GM12878 (cell line): Measurements from ENCODE around the gene TTYH3. TPM values are rescaled to one million over a fixed set of nuclear protein-coding genes. Genes with fewer than 3 reads are reported as not detected.

ENCODE experiments used
- ATAC-seq: fragments of 200-7000 bp; cut with Tn5 transposase; 3 replicates; pipeline ENCODE4 v1.9.1; 2020; ENCODE audit warnings: mild to moderate bottlenecking, moderate library complexity
- BruUV-seq: library from RNA; stranded (reverse); fragments of 400-500 nt; replicated peaks from 2 replicates; lab custom pipeline; 2021; lab: Mats Ljungman, UMichigan
- CTCF ChIA-PET: fragments of 300-600 bp; sonication (Branson Sonifier 250); formaldehyde crosslinking; extraction: SDS; loops from one replicate; lab custom pipeline; 2021; ENCODE audit warnings: inconsistent platforms; lab: Yijun Ruan, JAX
- POLR2A ChIA-PET: fragments of 350-600 bp; formaldehyde crosslinking; extraction: SDS; loops from one replicate; lab custom pipeline; 2021; ENCODE audit warnings: inconsistent platforms; lab: Charles Lee
- RAD21 ChIA-PET: fragments of 300-600 bp; sonication (Branson Sonifier 250); formaldehyde crosslinking; loops from one replicate; lab custom pipeline; 2023; ENCODE audit warnings: antibody characterized with exemption; ENCODE audit not compliant: unreplicated experiment; lab: Charles Lee
- SMC1A ChIA-PET: fragments of 300-600 bp; sonication (Branson Sonifier 250); formaldehyde crosslinking; loops from one replicate; lab custom pipeline; 2023; ENCODE audit not compliant: unreplicated experiment, uncharacterized antibody; lab: Charles Lee
- DNase-seq: peaks from one replicate; pipeline ENCODE4 v3.0.0-alpha.2; 2011; ENCODE audit warnings: low read depth, low spot score
- FAIRE-seq: peaks from 3 replicates; lab custom pipeline; 2011; peaks lifted over from hg19 to GRCh38; lab: Jason Lieb, UNC
- H2AFZ ChIP-seq: 2 replicates; pipeline ENCODE4 v1.6.0; 2011; ENCODE audit warnings: low read depth, low read length, control low read depth; ENCODE audit not compliant: control insufficient read depth
- H3K27ac ChIP-seq: 2 replicates; pipeline ENCODE4 v1.5.1; 2011; ENCODE audit warnings: control low read depth; ENCODE audit not compliant: control insufficient read depth, insufficient read depth
- H3K27me3 ChIP-seq, 2 experiments: replicated peaks in 1 of 2; 2 replicates each; pipeline versions ENCODE4 v1.6.0 to v1.6.1; 2011; ENCODE audit warnings: low read length in 1 of 2; ENCODE audit not compliant: control insufficient read depth in 2 of 2, insufficient read depth in 2 of 2
- H3K36me3 ChIP-seq, 2 experiments: 2 replicates each; pipeline ENCODE4 v1.5.1; 2011; ENCODE audit warnings: low read length in 1 of 2; ENCODE audit not compliant: control insufficient read depth in 2 of 2, insufficient read depth in 2 of 2
- H3K4me1 ChIP-seq: 2 replicates; pipeline ENCODE4 v1.6.1; 2011; ENCODE audit warnings: mild to moderate bottlenecking, low read length, moderate library complexity, mixed read lengths; ENCODE audit not compliant: control insufficient read depth, insufficient read depth
- H3K4me2 ChIP-seq: 2 replicates; pipeline ENCODE4 v1.6.0; 2011; ENCODE audit warnings: control low read depth; ENCODE audit not compliant: control insufficient read depth, insufficient read depth
- H3K4me3 ChIP-seq: fragments of 200-600 bp; sonication (generic); 2 replicates; pipeline ENCODE4 v1.5.1; 2016
- H3K79me2 ChIP-seq: 2 replicates; pipeline ENCODE4 v1.6.0; 2011; ENCODE audit warnings: low read length; ENCODE audit not compliant: control insufficient read depth, insufficient read depth
- H3K9ac ChIP-seq: 2 replicates; pipeline ENCODE4 v1.8.0; 2011; ENCODE audit warnings: low read length, control low read depth, mixed read lengths; ENCODE audit not compliant: control insufficient read depth, insufficient read depth
- H3K9me3 ChIP-seq: replicated peaks from 3 replicates; pipeline ENCODE4 v1.5.1; 2011; ENCODE audit warnings: mild to moderate bottlenecking, low read length; ENCODE audit not compliant: control insufficient read depth, insufficient read depth
- H4K20me1 ChIP-seq: 2 replicates; pipeline ENCODE4 v1.6.0; 2011; ENCODE audit not compliant: control insufficient read depth, insufficient read depth
- BACH1 ChIP-seq: fragments of 450-650 bp; IDR thresholded peaks from 2 replicates; pipeline ENCODE4 v1.6.1; 2017; ENCODE audit warnings: mild to moderate bottlenecking, borderline replicate concordance
- CBX3 ChIP-seq: fragments of 200-600 bp; sonication (generic); IDR thresholded peaks from 2 replicates; pipeline ENCODE4 v1.6.1; 2016; ENCODE audit warnings: low read depth, borderline replicate concordance
- CREM ChIP-seq: IDR thresholded peaks from 2 replicates; pipeline ENCODE4 v1.6.1; 2014; ENCODE audit warnings: antibody characterized with exemption, low read depth
- GABPA ChIP-seq: IDR thresholded peaks from 2 replicates; pipeline ENCODE4 v1.6.1; 2014; ENCODE audit warnings: antibody characterized with exemption, low read depth, mild to moderate bottlenecking, inconsistent platforms
- IRF4 ChIP-seq: IDR thresholded peaks from 2 replicates; pipeline ENCODE4 v1.6.1; 2011; ENCODE audit warnings: low read depth, low read length
- MTA2 ChIP-seq: fragments of 450-650 bp; IDR thresholded peaks from 2 replicates; pipeline ENCODE4 v1.6.1; 2016; ENCODE audit warnings: low read depth, mild to moderate bottlenecking, moderate library complexity
- NR2C1 ChIP-seq: fragments of 450-650 bp; IDR thresholded peaks from 2 replicates; pipeline ENCODE4 v1.6.1; 2017; ENCODE audit warnings: antibody characterized with exemption, mild to moderate bottlenecking, moderate library complexity
- SRF ChIP-seq, 2 experiments: IDR thresholded peaks; 2 replicates each; pipeline ENCODE4 v1.6.1; 2011; ENCODE audit warnings: low read depth in 2 of 2, low read length in 2 of 2, mild to moderate bottlenecking in 1 of 2, moderate library complexity in 1 of 2
- STAT1 ChIP-seq: fragments of 450-650 bp; conservative IDR thresholded peaks from 2 replicates; pipeline ENCODE4 v1.6.1; 2014; ENCODE audit warnings: antibody characterized with exemption, mild to moderate bottlenecking
- STAT3 ChIP-seq: IDR thresholded peaks from 2 replicates; pipeline ENCODE4 v1.6.1; 2011; ENCODE audit warnings: low read depth, low read length, improper control_type of control experiment
- SUZ12 ChIP-seq: fragments of 200-600 bp; sonication (generic); IDR thresholded peaks from one replicate; pipeline ENCODE4 v1.6.1; 2018; ENCODE audit warnings: antibody characterized with exemption, mild to moderate bottlenecking; ENCODE audit not compliant: unreplicated experiment
- ZNF384 ChIP-seq: IDR thresholded peaks from 2 replicates; pipeline ENCODE4 v1.6.1; 2012; ENCODE audit warnings: low read depth, mild to moderate bottlenecking, low read length, improper control_type of control experiment, borderline replicate concordance
- ZNF592 ChIP-seq: fragments of 450-650 bp; IDR thresholded peaks from 2 replicates; pipeline ENCODE4 v1.6.1; 2017; ENCODE audit warnings: mild to moderate bottlenecking, moderate library complexity
- WGBS: methylation state at CpG from one replicate; pipeline ENCODE4 v1.1.6; 2016; ENCODE audit warnings: low lambda C conversion rate; ENCODE audit not compliant: insufficient replicate concordance, insufficient coverage; ENCODE audit errors: missing lambda C conversion rate; 5-methylcytosine and 5-hydroxymethylcytosine counted together
- in situ Hi-C: fragments of 300-500 bp; cut with MboI; formaldehyde crosslinking; loops from 9 replicates; pipeline ENCODE4 v1.14.3; 2018; ENCODE audit warnings: mixed read lengths
- intact Hi-C: fragments of 100-400 bp; cut with micrococcal nuclease; formaldehyde crosslinking; loops from one replicate; pipeline ENCODE4 v1.14.2; 2022; ENCODE audit not compliant: unreplicated experiment
- polyA plus RNA-seq, 11 experiments: library from polyadenylated mRNA; depleted of rRNA in 4 of 11; unstranded in 6 of 11; stranded (reverse) in 5 of 11; fragments of >200 nt; fragmentation: Nextera tagmentation in 4 of 11; fragmentation: Illumina TruSeq in 1 of 11; extraction: Ambion mirVana in 4 of 11; extraction: Trizol in 1 of 11; gene quantifications; 1 replicate in 1 of 11; 2 replicates in 10 of 11; pipeline versions ENCODE4 v1.2.1 to v1.2.3, GENCODE V29; 2011 to 2016; ENCODE audit warnings: inconsistent platforms in 2 of 11, missing spikeins in 2 of 11, low read depth in 1 of 11
- total RNA-seq, 4 experiments: library from RNA; depleted of rRNA in 3 of 4; stranded (reverse); fragments of >200 nt in 3 of 4; fragmentation: Illumina TruSeq in 1 of 4; extraction: Trizol in 1 of 4; gene quantifications; 2 replicates each; pipeline versions ENCODE4 v1.2.1 to v1.2.3, GENCODE V29; 2013 to 2021
- TF ChIP-seq, protein P1 (sequence below): IDR thresholded peaks from 2 replicates; pipeline ENCODE4 v1.6.1; 2012; ENCODE audit warnings: low read length, inconsistent platforms
- TF ChIP-seq, protein P2 (sequence below): fragments of 150-350 bp; IDR thresholded peaks from 2 replicates; pipeline ENCODE4 v1.6.1; 2016; ENCODE audit warnings: low read depth, low read length

Gene TTYH3
- total and polyA plus RNA-seq, 10 of the 15 experiments (the other 5 are each of a cell fraction or from before 2014, with no cell fraction given) = 0.79 to 71.4 (median 10.5) TPM

DNA sequence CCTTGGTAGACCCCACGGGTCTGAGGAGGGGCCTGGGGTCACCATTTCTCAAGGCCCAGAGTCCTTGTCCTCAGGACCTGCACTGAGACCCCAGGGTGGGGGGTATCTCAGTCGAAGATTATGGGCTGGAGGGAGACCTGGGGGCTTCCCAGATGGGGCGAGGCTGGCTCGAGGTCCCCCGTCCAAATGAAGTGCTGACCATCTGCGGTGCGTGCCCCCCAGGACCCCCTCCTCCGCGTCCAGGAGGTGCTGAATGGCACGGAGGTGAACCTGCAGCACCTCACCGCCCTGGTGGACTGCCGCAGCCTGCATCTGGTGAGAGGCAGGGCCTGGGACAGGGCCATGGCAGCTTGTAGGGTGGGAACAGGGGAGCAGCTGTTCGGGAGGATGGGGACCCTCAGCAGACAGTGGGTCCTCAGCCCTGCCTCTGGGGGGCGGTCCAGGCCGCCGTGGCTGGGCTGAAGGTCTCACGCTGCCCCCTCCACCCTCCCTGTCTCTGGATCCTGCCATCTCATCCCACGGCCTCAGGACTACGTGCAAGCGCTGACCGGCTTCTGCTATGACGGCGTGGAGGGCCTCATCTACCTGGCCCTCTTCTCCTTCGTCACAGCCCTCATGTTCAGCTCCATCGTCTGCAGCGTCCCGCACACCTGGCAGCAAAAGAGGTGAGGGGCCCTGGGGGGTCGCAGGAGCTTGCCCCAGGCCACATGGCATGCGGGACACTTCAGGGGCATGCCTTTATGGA is 24.3 kb downstream of the TTYH3 start:
- H4K20me1 ChIP-seq = no peaks in the 10 kb centered on the region
- 61% methylated on average over 28 of the region's 29 CpGs for WGBS
- H3K27ac ChIP-seq = no peak overlapping the region
- FAIRE-seq (no peak), DNase-seq (no peak), ATAC-seq (no peak)
- in situ Hi-C loops (no loop called here), intact Hi-C loops (no loop called here)
- ChIA-PET SMC1A (no interaction called here), CTCF (interaction anchor here (0.6 to 1.2 kb wide), 3 partner anchors 24 to 247 kb away, joined by 3 to 4 read pairs (median 4); partner anchors contain the start of gene TTYH3), RAD21 (interaction anchor here (0.7 kb wide), 1 partner anchor 47 kb away, joined by 3 read pairs; no protein-coding TSS in a partner anchor), POLR2A (interaction anchor here (0.6 kb wide), 1 partner anchor 14 kb away, joined by 5 read pairs; no protein-coding TSS in a partner anchor)
- H3K27me3 ChIP-seq = no peaks in the 10 kb centered on the region
- no peaks in the 10 kb centered on the region; a peak in 2 of 4 replicates for H3K36me3 ChIP-seq
- BruUV-seq = no TSS peak
- no peak overlapping the region for H3K4me2 ChIP-seq
- H3K79me2 ChIP-seq = no peaks in the 10 kb centered on the region
- H3K9me3 ChIP-seq = no peaks in the 10 kb centered on the region
- no peaks in the 10 kb centered on the region for H3K4me1 ChIP-seq
- H3K4me3 ChIP-seq = no peak overlapping the region
- no peak overlapping the region for H2AFZ ChIP-seq
- H3K9ac ChIP-seq = no peak overlapping the region
- TF ChIP-seq, protein P1, sequence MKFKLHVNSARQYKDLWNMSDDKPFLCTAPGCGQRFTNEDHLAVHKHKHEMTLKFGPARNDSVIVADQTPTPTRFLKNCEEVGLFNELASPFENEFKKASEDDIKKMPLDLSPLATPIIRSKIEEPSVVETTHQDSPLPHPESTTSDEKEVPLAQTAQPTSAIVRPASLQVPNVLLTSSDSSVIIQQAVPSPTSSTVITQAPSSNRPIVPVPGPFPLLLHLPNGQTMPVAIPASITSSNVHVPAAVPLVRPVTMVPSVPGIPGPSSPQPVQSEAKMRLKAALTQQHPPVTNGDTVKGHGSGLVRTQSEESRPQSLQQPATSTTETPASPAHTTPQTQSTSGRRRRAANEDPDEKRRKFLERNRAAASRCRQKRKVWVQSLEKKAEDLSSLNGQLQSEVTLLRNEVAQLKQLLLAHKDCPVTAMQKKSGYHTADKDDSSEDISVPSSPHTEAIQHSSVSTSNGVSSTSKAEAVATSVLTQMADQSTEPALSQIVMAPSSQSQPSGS = no peak
- no peak for TF ChIP-seq SRF (IDR thresholded peaks at IDR 0.05; ENCODE audit: low read depth in 2 of 2, low read length in 2 of 2)
- TF ChIP-seq SUZ12 = no peak
- no peak for TF ChIP-seq CREM
- TF ChIP-seq BACH1 = no peak
- TF ChIP-seq STAT1 = no peak
- no peak for TF ChIP-seq ZNF592
- TF ChIP-seq NR2C1 = no peak
- no peak for TF ChIP-seq MTA2
- TF ChIP-seq ZNF384 = no peak
- TF ChIP-seq IRF4 = no peak
- TF ChIP-seq STAT3 = no peak
- TF ChIP-seq, protein P2, sequence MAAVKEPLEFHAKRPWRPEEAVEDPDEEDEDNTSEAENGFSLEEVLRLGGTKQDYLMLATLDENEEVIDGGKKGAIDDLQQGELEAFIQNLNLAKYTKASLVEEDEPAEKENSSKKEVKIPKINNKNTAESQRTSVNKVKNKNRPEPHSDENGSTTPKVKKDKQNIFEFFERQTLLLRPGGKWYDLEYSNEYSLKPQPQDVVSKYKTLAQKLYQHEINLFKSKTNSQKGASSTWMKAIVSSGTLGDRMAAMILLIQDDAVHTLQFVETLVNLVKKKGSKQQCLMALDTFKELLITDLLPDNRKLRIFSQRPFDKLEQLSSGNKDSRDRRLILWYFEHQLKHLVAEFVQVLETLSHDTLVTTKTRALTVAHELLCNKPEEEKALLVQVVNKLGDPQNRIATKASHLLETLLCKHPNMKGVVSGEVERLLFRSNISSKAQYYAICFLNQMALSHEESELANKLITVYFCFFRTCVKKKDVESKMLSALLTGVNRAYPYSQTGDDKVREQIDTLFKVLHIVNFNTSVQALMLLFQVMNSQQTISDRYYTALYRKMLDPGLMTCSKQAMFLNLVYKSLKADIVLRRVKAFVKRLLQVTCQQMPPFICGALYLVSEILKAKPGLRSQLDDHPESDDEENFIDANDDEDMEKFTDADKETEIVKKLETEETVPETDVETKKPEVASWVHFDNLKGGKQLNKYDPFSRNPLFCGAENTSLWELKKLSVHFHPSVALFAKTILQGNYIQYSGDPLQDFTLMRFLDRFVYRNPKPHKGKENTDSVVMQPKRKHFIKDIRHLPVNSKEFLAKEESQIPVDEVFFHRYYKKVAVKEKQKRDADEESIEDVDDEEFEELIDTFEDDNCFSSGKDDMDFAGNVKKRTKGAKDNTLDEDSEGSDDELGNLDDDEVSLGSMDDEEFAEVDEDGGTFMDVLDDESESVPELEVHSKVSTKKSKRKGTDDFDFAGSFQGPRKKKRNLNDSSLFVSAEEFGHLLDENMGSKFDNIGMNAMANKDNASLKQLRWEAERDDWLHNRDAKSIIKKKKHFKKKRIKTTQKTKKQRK = no peak
- TF ChIP-seq CBX3 = no peak
- no peak for TF ChIP-seq GABPA
